Lower leg skin (tissue), 3 donors: Measurements from ENCODE around the gene ARID1B.

Source experiments
- POLR2A ChIP-seq, 2 donors: fragments of 450-650 bp; IDR thresholded peaks; one replicate each; pipeline ENCODE4 v1.6.1; 2016 to 2017; ENCODE audit warnings: antibody characterized with exemption in 2 of 2, mild to moderate bottlenecking in 1 of 2, moderate library complexity in 1 of 2
- TF ChIP-seq, protein P1 (sequence below), 3 donors: fragments of 450-650 bp; IDR thresholded peaks; one replicate each; pipeline ENCODE4 v1.5.1; 2016; ENCODE audit warnings: antibody characterized with exemption in 3 of 3, mild to moderate bottlenecking in 3 of 3, moderate library complexity in 2 of 3

DNA sequence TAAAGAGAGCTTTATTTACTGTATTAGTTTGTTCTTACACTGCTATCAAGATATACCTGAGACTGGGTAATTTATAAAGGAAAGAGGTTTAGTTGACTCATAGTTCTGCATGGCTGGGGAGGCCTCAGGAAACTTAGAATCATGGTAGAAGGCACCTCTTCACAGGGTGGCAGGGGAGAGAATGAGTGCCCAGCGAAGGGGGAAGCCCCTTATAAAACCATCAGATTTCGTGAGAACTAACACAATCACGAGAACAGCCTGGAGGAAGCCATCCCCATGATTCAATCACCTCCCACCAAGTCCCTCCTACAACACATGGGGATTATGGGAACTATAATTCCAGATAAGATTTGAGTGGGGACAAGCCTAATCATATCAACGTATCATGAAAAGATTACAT lies 27.2 kb downstream of the ARID1B start:
- TF ChIP-seq, protein P1, sequence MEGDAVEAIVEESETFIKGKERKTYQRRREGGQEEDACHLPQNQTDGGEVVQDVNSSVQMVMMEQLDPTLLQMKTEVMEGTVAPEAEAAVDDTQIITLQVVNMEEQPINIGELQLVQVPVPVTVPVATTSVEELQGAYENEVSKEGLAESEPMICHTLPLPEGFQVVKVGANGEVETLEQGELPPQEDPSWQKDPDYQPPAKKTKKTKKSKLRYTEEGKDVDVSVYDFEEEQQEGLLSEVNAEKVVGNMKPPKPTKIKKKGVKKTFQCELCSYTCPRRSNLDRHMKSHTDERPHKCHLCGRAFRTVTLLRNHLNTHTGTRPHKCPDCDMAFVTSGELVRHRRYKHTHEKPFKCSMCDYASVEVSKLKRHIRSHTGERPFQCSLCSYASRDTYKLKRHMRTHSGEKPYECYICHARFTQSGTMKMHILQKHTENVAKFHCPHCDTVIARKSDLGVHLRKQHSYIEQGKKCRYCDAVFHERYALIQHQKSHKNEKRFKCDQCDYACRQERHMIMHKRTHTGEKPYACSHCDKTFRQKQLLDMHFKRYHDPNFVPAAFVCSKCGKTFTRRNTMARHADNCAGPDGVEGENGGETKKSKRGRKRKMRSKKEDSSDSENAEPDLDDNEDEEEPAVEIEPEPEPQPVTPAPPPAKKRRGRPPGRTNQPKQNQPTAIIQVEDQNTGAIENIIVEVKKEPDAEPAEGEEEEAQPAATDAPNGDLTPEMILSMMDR (IDR thresholded peaks at IDR 0.05), result no peak
- TF ChIP-seq POLR2A (IDR thresholded peaks at IDR 0.05), result no peak
